ENCODE measurements around the gene HDHD3.
"Not testable (repeated sequence)": the region's sequence is repeated elsewhere in the genome, so short reads cannot be mapped to it uniquely, and the experiment has no call there.

HDHD3 gene

GRCh38 chr9:113376634-113377567 lies at the start of gene HDHD3:
TSS of gene HDHD3 (minus strand) at chr9:113376986. CDS start at chr9:113374354, 2,632 bp downstream.
- DNase-seq, result peak; percentile 65

GRCh38 chr9:113425072-113425471 lies 48.3 kb upstream of the HDHD3 start:
- no peak for DNase-seq

GRCh38 chr9:113421726-113422125 lies 44.9 kb upstream of the HDHD3 start:
- DNase-seq, result no peak

- no peak for DNase-seq
These were observed 40.6 kb upstream of the HDHD3 start for GRCh38 chr9:113417370-113417769.

- no peak for DNase-seq
These were observed 39.4 kb upstream of the HDHD3 start for GRCh38 chr9:113416149-113416721.

- peak; percentile 94 for DNase-seq
These were observed 33.5 kb upstream of the HDHD3 start, which contains the start of the genes C9orf43 and POLE3 for GRCh38 chr9:113410207-113410864. TSS of gene C9orf43 (plus strand) at chr9:113410747. CDS start at chr9:113413494, 2,747 bp downstream. TSS of gene POLE3 (minus strand) at chr9:113410675. CDS start at chr9:113410293, 382 bp downstream.

- DNase-seq, result peak; percentile 30
These were observed 33.1 kb upstream of the HDHD3 start for GRCh38 chr9:113409883-113410206.

GRCh38 chr9:113409481-113409880 lies 32.7 kb upstream of the HDHD3 start:
- DNase-seq, result no peak

GRCh38 chr9:113406873-113407511 lies 30.2 kb upstream of the HDHD3 start:
- DNase-seq, result peak; percentile 62

- DNase-seq, result not testable (repeated sequence)
These were observed 29.6 kb upstream of the HDHD3 start for GRCh38 chr9:113406353-113406752.

GRCh38 chr9:113403646-113404045 lies 26.9 kb upstream of the HDHD3 start:
- DNase-seq, result no peak

GRCh38 chr9:113401027-113401792 lies 24.4 kb upstream of the HDHD3 start, which contains the start of gene ALAD:
TSS of gene ALAD (minus strand) at chr9:113401284. CDS start at chr9:113393559, 7,725 bp downstream.
- peak; percentile 98 for DNase-seq

GRCh38 chr9:113399646-113400200 lies 22.9 kb upstream of the HDHD3 start:
- no peak for DNase-seq

- no peak for DNase-seq
These were observed 22.0 kb upstream of the HDHD3 start for GRCh38 chr9:113398796-113399195.

GRCh38 chr9:113397203-113397631 lies 20.4 kb upstream of the HDHD3 start:
- DNase-seq, result no peak

- DNase-seq, result no peak
These were observed 18.4 kb upstream of the HDHD3 start for GRCh38 chr9:113395000-113395861.

- no peak for DNase-seq
These were observed 16.5 kb upstream of the HDHD3 start for GRCh38 chr9:113393281-113393680.

GRCh38 chr9:113391917-113392316 lies 15.1 kb upstream of the HDHD3 start:
- no peak for DNase-seq

- no peak for DNase-seq
These were observed 13.6 kb upstream of the HDHD3 start for GRCh38 chr9:113390192-113390960.

- no peak for DNase-seq
These were observed 12.7 kb upstream of the HDHD3 start for GRCh38 chr9:113389451-113389850.

Measured in COR-L47 (cell line).